GM18520 (cell line): Measurements from ENCODE around the gene GAS7.
"Not testable (repeated sequence)": the region's sequence is repeated elsewhere in the genome, so short reads cannot be mapped to it uniquely, and the experiment has no call there.

Experiments used
- ATAC-seq: cut with Tn5 transposase; IDR thresholded peaks from one replicate; pipeline ENCODE4 v1.9.1; 2021; ENCODE audit not compliant: unreplicated experiment

Gene GAS7

GRCh38 chr17:10031127-10031526 is 167.3 kb downstream of the GAS7 start:
- no peak for ATAC-seq

GRCh38 chr17:10029129-10029528 is 169.3 kb downstream of the GAS7 start:
- no peak for ATAC-seq

- no peak for ATAC-seq
These were observed 172.2 kb downstream of the GAS7 start for GRCh38 chr17:10025976-10026901.

- ATAC-seq, result no peak
These were observed 173.2 kb downstream of the GAS7 start for GRCh38 chr17:10025224-10025623.

DNA sequence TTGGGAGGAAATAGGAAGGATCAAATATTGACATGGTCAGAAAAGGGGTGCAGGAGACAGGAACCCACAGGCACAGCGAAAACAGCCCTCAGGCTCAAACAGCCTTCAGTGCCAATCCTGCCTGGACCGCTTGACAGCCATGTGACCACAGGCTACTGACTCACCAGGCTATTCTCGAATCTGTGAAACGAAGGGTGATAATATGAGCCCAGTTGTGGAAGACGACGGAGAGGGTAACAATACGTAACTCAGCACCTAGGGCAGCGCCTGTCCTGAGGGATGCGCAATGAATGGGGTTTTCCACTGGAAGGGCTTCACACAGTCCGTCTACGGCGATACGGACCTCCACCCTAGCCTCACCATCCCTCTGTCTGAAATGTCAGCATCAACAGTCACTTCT is 176.0 kb downstream of the GAS7 start:
- ATAC-seq, result no peak

DNA sequence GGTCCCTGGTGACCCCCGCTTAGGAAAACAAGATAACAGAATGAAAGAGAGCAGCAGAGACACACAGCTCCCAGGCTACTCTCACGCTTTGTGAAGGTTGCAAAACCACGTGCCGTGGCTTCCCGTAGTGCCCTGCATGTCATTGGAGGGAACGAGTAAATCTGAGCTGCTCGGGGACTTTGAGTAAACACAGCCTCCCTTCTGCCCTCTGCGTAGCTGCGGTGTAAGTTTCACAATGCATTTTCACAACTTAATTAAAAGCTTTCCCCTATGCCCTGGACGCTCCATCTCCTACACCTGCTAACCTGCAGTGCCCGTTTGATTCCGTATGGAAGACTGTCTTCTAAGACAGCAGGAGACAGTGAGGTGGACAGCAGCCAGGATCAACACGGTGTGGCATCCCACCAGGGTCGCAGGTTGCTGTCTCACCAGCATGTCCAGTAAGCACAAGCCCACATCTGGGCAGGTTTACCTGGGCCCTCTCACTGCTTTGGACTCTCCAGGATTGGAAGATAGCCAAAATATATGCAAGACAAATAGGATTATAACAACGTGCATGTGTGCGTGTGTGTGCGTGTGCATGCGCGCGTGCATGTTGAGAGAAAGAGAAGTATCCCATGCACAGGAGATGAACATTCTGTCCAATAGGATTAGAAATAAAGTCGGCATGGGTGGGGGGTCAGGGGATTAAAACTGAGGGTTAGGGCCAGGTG is 177.0 kb downstream of the GAS7 start:
- ATAC-seq, result no peak

- ATAC-seq, result no peak
These were observed 178.4 kb downstream of the GAS7 start for GRCh38 chr17:10019941-10020451.

GRCh38 chr17:10018461-10018891 is 179.9 kb downstream of the GAS7 start:
- no peak for ATAC-seq

- ATAC-seq, result not testable (repeated sequence)
These were observed 181.3 kb downstream of the GAS7 start for GRCh38 chr17:10016958-10017570.

DNA sequence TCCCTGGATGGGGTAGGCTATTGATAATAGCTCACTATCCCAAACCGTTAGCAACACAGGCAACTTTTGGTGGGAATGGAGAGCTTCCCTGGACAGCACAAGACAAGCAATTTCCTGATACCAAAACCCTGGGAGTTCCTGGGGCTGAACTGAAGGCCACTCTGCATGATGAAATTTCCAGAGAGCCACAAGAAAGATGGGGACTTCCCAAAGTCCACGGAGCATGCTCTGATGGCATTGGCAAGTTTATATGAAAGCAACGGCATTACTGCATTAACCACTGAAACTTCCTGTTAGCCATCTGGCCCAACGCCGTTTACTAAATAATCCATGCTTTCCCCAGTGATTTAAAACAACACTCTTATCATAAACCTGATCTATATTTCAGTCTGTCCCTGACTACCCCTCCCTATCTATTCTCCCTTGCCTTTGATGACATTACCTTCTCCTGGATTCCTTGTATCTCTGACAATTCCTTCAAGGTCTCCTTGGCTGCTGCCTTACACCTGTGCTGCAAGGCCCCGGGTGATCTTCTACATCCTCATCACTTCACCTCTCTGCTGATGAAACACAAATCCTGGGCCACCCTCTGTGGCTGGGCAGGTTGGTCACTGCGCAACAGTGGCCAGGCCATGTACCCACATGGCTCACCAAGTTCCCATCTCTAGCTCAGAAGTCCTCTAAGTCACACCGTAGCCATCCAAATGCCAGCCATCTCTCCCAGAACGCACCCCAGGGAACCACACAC is 184.9 kb downstream of the GAS7 start:
- ATAC-seq, result peak; percentile 72

DNA sequence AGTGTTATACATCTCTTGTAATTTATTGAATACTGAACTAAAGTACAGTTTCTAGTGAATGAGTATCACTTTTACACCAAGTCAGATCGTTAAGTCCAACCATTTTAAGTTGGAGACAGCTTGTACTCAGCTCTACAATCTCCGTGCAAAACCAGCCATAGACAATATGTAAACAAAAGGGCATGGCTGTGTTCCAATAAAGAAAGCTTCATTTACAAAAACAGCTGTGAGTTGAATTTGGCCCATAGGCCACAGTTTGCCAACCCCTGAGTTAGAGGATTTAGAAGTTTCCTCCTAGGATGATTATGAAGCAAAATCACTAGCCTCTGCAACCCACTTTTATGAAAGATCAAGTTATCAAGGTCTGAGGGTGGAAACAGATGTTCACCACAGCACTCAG is 187.7 kb downstream of the GAS7 start:
- ATAC-seq, result no peak

- ATAC-seq, result no peak
These were observed 194.7 kb downstream of the GAS7 start for GRCh38 chr17:10003705-10004104.

- ATAC-seq, result not testable (repeated sequence)
These were observed 195.6 kb downstream of the GAS7 start for GRCh38 chr17:10002567-10003360.

DNA sequence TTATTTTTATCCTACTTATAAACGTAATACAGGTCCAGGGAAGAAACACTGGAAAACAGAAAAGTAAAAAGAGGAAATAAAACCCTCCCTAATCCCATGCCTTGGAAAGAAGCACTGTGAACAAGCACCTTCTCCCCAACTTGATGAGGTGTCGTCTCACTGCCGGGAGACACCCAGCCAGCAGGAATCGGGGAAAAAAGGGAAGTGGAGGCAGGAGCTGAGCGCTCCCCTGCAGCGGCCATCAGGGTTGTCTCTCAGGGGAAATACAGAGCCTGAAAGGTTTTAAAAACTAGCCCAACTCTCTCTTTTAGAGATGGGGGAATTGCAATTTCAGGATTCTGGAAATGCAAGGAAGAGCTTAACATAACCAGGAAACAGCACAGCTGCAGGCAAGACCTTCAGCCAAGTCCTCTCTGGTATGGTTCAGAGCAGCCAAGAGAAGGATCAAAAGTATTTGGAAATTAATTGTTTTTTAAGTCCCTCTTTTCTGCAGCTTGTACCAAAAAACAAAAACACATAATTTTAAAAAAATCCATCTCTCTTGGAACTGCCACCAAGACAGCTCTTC is 197.0 kb downstream of the GAS7 start:
- ATAC-seq, result no peak

DNA sequence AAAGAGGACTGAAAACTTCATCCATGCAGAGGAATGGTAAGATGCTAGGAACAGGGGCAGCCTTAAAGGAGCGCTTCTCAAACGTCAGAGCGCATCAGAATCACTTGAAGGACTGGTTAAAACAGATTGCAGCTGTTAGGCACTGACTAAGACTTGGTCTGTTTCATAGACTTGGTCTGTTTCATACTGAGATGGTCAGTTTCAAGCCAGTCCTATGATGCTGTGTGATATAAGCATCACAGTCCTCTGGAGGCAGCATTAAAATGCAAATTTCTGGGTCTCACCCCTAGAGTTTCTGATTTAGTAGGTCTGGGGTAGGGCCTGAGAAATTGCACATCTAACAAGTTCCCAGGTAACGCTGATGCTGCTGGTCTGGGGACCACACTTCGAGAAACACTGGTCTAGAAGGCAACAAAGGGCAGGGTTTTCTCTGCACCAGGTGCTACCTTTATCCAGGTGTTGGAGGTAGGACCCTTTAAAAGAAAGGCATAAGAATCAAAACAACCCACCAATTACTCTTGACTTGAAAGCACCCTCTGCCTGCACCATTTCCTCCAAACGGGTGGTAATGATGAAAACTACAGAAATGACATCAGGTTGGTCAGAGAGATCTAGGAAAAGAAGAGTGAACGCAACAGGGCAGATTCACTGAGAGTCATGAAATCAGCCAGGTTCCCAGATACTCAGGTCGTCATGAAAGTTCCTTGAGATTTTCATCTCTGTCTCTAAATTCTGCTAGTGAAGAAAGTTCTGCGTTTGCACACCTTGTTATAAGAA is 198.3 kb downstream of the GAS7 start:
- ATAC-seq, result peak; percentile 92

- no peak for ATAC-seq
These were observed 200.3 kb downstream of the GAS7 start for GRCh38 chr17:9998060-9998459.

GRCh38 chr17:9994761-9995160 is 203.6 kb downstream of the GAS7 start:
- no peak for ATAC-seq

DNA sequence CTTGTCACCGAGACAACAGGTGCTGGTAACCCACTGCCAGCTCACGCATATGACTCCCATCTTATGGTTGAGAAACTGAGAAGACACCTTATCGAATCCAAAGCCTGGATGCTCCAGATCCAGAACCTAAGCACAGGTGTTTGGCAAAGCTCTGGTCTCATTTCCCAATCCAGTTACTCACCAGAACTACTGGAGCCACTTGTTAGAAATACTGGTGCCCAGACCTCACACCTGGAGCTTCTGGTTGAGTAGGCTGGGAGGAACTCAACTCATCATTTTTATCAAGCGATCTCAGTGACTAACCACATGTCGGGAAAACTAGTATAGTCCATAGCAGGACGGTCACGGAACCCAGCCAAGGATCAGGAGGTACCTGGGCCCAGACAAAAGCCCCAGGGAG is 206.6 kb downstream of the GAS7 start:
- no peak for ATAC-seq

DNA sequence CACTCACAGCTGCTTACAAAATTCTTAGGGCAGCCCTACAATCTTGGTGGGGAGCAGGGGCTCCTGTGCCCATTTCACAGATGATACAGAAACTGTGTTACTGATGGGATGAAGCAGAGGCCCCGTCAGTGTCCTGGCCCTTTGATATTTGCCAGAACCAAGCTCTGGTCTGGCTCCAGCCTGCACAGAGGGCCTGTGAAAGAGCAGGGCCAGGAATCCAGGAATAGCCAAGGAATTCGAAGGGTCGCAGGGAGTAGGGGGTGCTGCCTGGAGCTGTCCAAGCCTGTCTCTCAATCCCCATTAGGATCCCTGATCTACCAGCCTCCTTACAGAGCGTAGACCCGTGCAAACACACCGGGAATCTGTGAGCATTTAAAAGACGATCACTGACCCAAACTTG is 207.1 kb downstream of the GAS7 start:
- ATAC-seq, result no peak
